ENCODE measurements around the gene BSPRY. TPM values are rescaled to one million over a fixed set of nuclear protein-coding genes. Genes with fewer than 3 reads are reported as not detected.
A peak's percentile ranks its signal among the peaks of the same experiment; 100 is the strongest.

The BSPRY gene
- total and polyA plus RNA-seq, 2 experiments from 2014 or later: 4.8 to 6.6 TPM

DNA sequence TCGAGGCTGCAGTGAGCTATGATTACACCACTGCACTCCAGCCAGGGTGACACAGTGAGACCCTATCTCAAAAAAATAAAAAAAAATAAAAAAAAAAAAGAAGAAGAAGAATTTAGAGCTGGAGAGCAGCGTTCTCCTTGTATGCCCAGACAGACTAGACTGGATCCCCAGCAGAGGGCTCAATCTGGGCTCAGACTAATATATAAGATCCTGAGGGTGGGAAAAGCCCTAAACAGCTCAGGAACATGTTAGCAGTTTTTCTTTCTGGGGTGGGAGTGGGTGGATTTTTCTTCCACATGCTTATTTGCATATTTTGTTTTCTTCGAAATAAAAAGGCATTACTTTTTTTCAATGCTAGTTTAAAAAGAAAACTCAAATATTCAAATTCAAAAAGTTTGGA lies 904 bp upstream of the BSPRY start (continued):
- TF ChIP-seq ZNF331 (CRISPR knock-in tag; IDR thresholded peaks at IDR 0.05; ENCODE audit: low read depth) (no peak), JUNB (IDR thresholded peaks at IDR 0.05; ENCODE audit: unreplicated experiment) (no peak), EZH2phosphoT487 (IDR thresholded peaks at IDR 0.05; ENCODE audit: unreplicated experiment) (no peak), STAT1 (IDR thresholded peaks at IDR 0.05; ENCODE audit: unreplicated experiment) (no peak)

DNA sequence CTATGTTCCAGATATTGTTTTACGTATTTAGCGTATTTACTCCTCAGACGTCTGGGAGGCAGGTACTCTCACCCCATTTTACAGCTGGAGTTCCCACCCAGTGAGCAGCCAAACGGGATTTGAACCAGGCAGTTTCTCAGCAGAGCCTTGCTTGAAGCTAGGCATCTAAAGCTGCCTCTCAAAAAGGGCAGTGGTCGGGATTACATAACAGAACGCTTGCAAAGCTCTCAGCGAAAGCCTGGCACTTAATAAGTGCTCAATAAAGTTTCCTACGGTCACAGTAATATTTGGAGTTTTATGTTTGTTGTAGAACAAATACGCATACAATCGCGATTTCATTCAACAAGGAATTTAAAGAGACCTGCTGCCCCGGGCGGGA lies 286 bp upstream of the BSPRY start:
- H3K27ac ChIP-seq (ENCODE audit: low read depth): no peak overlapping the region
- H3K27me3 Mint-ChIP-seq (ENCODE audit: insufficient read depth, low read depth, poor library complexity): peaks cover 19% of the 10 kb centered on the region

More for the DNA sequence above, 286 bp upstream of the BSPRY start:
- H3K4me1 ChIP-seq (ENCODE audit: insufficient read depth): peaks cover 16% of the 10 kb centered on the region; the same call in 1 of the 2 replicates
- Mint-ChIP-seq H3K9me3 (no peaks in the 10 kb centered on the region), H3K27ac (no peak overlapping the region), H3K36me3 (ENCODE audit: low read depth) (no peaks in the 10 kb centered on the region), H3K4me3 (peak overlapping the region; percentile 81), H3K4me1 (peaks cover 16% of the 10 kb centered on the region)
- H2AFZ ChIP-seq: peak overlapping the region; percentile 70; the same call in 1 of the 2 replicates
- peaks cover 2% of the 10 kb centered on the region; the same call in 1 of the 2 replicates for H3K9me2 ChIP-seq (ENCODE audit: insufficient read depth)
- ATAC-seq: peak; percentile 23
- H3K36me3 ChIP-seq (ENCODE audit: insufficient read depth): no peaks in the 10 kb centered on the region
- H3F3A ChIP-seq (replicated peaks; ENCODE audit: low read depth): no peaks in the 10 kb centered on the region
- H3K4me2 ChIP-seq: peak overlapping the region; percentile 80
- peaks cover 28% of the 10 kb centered on the region for H3K27me3 ChIP-seq (ENCODE audit: insufficient read depth)
- TF ChIP-seq, protein P1, sequence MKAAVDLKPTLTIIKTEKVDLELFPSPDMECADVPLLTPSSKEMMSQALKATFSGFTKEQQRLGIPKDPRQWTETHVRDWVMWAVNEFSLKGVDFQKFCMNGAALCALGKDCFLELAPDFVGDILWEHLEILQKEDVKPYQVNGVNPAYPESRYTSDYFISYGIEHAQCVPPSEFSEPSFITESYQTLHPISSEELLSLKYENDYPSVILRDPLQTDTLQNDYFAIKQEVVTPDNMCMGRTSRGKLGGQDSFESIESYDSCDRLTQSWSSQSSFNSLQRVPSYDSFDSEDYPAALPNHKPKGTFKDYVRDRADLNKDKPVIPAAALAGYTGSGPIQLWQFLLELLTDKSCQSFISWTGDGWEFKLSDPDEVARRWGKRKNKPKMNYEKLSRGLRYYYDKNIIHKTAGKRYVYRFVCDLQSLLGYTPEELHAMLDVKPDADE (IDR thresholded peaks at IDR 0.05): no peak
- TF ChIP-seq CREB1 (CRISPR knock-in tag; IDR thresholded peaks at IDR 0.05; ENCODE audit: low read depth) (no peak), JUNB (IDR thresholded peaks at IDR 0.05; ENCODE audit: unreplicated experiment) (no peak), EZH2phosphoT487 (IDR thresholded peaks at IDR 0.05; ENCODE audit: unreplicated experiment) (no peak), STAT1 (IDR thresholded peaks at IDR 0.05; ENCODE audit: unreplicated experiment) (no peak), NANOG (IDR thresholded peaks at IDR 0.05; ENCODE audit: borderline replicate concordance) (no peak), ZNF331 (CRISPR knock-in tag; IDR thresholded peaks at IDR 0.05; ENCODE audit: low read depth) (no peak), POLR2AphosphoS5 (IDR thresholded peaks at IDR 0.05; ENCODE audit: low read depth) (no peak), EZH2 (IDR thresholded peaks at IDR 0.05; ENCODE audit: low read depth, unreplicated experiment) (no peak)
- TF ChIP-seq, protein P2, sequence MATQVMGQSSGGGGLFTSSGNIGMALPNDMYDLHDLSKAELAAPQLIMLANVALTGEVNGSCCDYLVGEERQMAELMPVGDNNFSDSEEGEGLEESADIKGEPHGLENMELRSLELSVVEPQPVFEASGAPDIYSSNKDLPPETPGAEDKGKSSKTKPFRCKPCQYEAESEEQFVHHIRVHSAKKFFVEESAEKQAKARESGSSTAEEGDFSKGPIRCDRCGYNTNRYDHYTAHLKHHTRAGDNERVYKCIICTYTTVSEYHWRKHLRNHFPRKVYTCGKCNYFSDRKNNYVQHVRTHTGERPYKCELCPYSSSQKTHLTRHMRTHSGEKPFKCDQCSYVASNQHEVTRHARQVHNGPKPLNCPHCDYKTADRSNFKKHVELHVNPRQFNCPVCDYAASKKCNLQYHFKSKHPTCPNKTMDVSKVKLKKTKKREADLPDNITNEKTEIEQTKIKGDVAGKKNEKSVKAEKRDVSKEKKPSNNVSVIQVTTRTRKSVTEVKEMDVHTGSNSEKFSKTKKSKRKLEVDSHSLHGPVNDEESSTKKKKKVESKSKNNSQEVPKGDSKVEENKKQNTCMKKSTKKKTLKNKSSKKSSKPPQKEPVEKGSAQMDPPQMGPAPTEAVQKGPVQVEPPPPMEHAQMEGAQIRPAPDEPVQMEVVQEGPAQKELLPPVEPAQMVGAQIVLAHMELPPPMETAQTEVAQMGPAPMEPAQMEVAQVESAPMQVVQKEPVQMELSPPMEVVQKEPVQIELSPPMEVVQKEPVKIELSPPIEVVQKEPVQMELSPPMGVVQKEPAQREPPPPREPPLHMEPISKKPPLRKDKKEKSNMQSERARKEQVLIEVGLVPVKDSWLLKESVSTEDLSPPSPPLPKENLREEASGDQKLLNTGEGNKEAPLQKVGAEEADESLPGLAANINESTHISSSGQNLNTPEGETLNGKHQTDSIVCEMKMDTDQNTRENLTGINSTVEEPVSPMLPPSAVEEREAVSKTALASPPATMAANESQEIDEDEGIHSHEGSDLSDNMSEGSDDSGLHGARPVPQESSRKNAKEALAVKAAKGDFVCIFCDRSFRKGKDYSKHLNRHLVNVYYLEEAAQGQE (IDR thresholded peaks at IDR 0.05; ENCODE audit: unreplicated experiment): no peak
- TF ChIP-seq, protein P3, sequence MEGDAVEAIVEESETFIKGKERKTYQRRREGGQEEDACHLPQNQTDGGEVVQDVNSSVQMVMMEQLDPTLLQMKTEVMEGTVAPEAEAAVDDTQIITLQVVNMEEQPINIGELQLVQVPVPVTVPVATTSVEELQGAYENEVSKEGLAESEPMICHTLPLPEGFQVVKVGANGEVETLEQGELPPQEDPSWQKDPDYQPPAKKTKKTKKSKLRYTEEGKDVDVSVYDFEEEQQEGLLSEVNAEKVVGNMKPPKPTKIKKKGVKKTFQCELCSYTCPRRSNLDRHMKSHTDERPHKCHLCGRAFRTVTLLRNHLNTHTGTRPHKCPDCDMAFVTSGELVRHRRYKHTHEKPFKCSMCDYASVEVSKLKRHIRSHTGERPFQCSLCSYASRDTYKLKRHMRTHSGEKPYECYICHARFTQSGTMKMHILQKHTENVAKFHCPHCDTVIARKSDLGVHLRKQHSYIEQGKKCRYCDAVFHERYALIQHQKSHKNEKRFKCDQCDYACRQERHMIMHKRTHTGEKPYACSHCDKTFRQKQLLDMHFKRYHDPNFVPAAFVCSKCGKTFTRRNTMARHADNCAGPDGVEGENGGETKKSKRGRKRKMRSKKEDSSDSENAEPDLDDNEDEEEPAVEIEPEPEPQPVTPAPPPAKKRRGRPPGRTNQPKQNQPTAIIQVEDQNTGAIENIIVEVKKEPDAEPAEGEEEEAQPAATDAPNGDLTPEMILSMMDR (conservative IDR thresholded peaks at IDR 0.05; ENCODE audit: low read depth in 2 of 2): no peak
- DNase-seq (ENCODE audit: low spot score): peak; percentile 57
- peak overlapping the region; percentile 79 for H3K4me3 ChIP-seq
- H4K20me1 ChIP-seq (replicated peaks; ENCODE audit: insufficient read depth): no peaks in the 10 kb centered on the region
- no peaks in the 10 kb centered on the region for H3K79me2 ChIP-seq (replicated peaks; ENCODE audit: insufficient read depth)
